WTC11 (cell line): ENCODE results near the gene XDH. TPM values are rescaled to one million over a fixed set of nuclear protein-coding genes. Genes with fewer than 3 reads are reported as not detected.

Experiments
- ATAC-seq: fragments of 200-7000 bp; cut with Tn5 transposase; 2 replicates; pipeline ENCODE4 v1.10.0; 2021; ENCODE audit warnings: mild to moderate bottlenecking, moderate library complexity
- CTCF ChIA-PET: fragments of 300-600 bp; sonication (Branson Sonifier 250); formaldehyde crosslinking; loops from one replicate; lab custom pipeline; 2021; ENCODE audit warnings: antibody characterized with exemption; lab: Charles Lee
- POLR2A ChIA-PET: fragments of 350-600 bp; sonication (Branson Sonifier 250); formaldehyde crosslinking; loops from one replicate; lab custom pipeline; 2021; ENCODE audit warnings: antibody characterized with exemption; lab: Charles Lee
- DNase-seq: peaks from one replicate; pipeline ENCODE4 v3.0.0; 2021; ENCODE audit warnings: low spot score
- H3K27ac Mint-ChIP-seq: 2 replicates; pipeline ENCODE4 v1.8.0; 2021; ENCODE audit warnings: mixed read lengths
- H3K27me3 Mint-ChIP-seq: 2 replicates; pipeline ENCODE4 v1.8.0; 2021; ENCODE audit warnings: low read depth, mild to moderate bottlenecking, moderate library complexity, mixed read lengths
- H3K36me3 Mint-ChIP-seq: 2 replicates; pipeline ENCODE4 v1.8.0; 2021; ENCODE audit warnings: mixed read lengths
- H3K4me1 Mint-ChIP-seq: 2 replicates; pipeline ENCODE4 v1.8.0; 2022; ENCODE audit warnings: mixed read lengths
- H3K4me3 Mint-ChIP-seq: 2 replicates; pipeline ENCODE4 v1.8.0; 2021; ENCODE audit warnings: mild to moderate bottlenecking, moderate library complexity, mixed read lengths
- H3K9me3 Mint-ChIP-seq: 2 replicates; pipeline ENCODE4 v1.8.0; 2021; ENCODE audit warnings: mixed read lengths
- AFF4 ChIP-seq: sonication (generic); formaldehyde crosslinking; IDR thresholded peaks from 2 replicates; pipeline ENCODE4 v1.8.1; 2023; ENCODE audit warnings: mild to moderate bottlenecking, missing genetic modification reagents, borderline replicate concordance
- AR ChIP-seq: fragments of 250-450 bp; sonication (Bioruptor Pico); IDR thresholded peaks from 2 replicates; pipeline ENCODE4 v1.9.0; 2021; ENCODE audit warnings: mild to moderate bottlenecking
- ATF2 ChIP-seq: sonication (generic); formaldehyde crosslinking; IDR thresholded peaks from 2 replicates; pipeline ENCODE4 v1.8.1; 2022; ENCODE audit warnings: low read depth, missing genetic modification reagents, borderline replicate concordance
- CBFB ChIP-seq: sonication (generic); formaldehyde crosslinking; IDR thresholded peaks from 2 replicates; pipeline ENCODE4 v1.8.1; 2022; ENCODE audit warnings: mild to moderate bottlenecking, low read depth, missing genetic modification reagents
- CDX4 ChIP-seq: fragments of 250-450 bp; sonication (Bioruptor Pico); IDR thresholded peaks from 2 replicates; pipeline ENCODE4 v1.9.0; 2021; ENCODE audit warnings: moderate library complexity, mild to moderate bottlenecking, inconsistent platforms, borderline replicate concordance
- ETV6 ChIP-seq: sonication (generic); formaldehyde crosslinking; IDR thresholded peaks from 2 replicates; pipeline ENCODE4 v1.8.1; 2022; ENCODE audit warnings: mild to moderate bottlenecking, missing genetic modification reagents
- FOXP1 ChIP-seq: sonication (generic); formaldehyde crosslinking; IDR thresholded peaks from 2 replicates; pipeline ENCODE4 v1.8.0; 2022; ENCODE audit warnings: missing genetic modification reagents, mild to moderate bottlenecking, moderate library complexity, borderline replicate concordance
- HMGXB4 ChIP-seq: sonication (generic); formaldehyde crosslinking; IDR thresholded peaks from 2 replicates; pipeline ENCODE4 v1.8.1; 2023; ENCODE audit warnings: mild to moderate bottlenecking, moderate library complexity, missing genetic modification reagents
- KAT7 ChIP-seq: sonication (generic); formaldehyde crosslinking; IDR thresholded peaks from 2 replicates; pipeline ENCODE4 v1.8.1; 2023; ENCODE audit warnings: missing genetic modification reagents, mild to moderate bottlenecking, borderline replicate concordance
- NFYB ChIP-seq: sonication (generic); formaldehyde crosslinking; conservative IDR thresholded peaks from 2 replicates; pipeline ENCODE4 v1.8.0; 2022; ENCODE audit warnings: low read depth, missing genetic modification reagents
- NR2C2 ChIP-seq: sonication (generic); formaldehyde crosslinking; IDR thresholded peaks from 2 replicates; pipeline ENCODE4 v1.8.0; 2022; ENCODE audit warnings: mild to moderate bottlenecking, missing genetic modification reagents
- SP1 ChIP-seq: sonication (generic); formaldehyde crosslinking; conservative IDR thresholded peaks from 2 replicates; pipeline ENCODE4 v1.8.1; 2022; ENCODE audit warnings: missing genetic modification reagents
- ZBTB21 ChIP-seq: sonication (generic); formaldehyde crosslinking; IDR thresholded peaks from 2 replicates; pipeline ENCODE4 v1.8.1; 2023; ENCODE audit warnings: mild to moderate bottlenecking, missing genetic modification reagents, borderline replicate concordance
- ZNF512 ChIP-seq: sonication (generic); formaldehyde crosslinking; IDR thresholded peaks from 2 replicates; pipeline ENCODE4 v1.8.1; 2022; ENCODE audit warnings: missing genetic modification reagents, borderline replicate concordance
- total RNA-seq: library from RNA; stranded (reverse); gene quantifications from 3 replicates; pipeline ENCODE4 v1.2.3, GENCODE V29; 2021

XDH gene
- total RNA-seq, 1 experiment from 2014 or later = 3.0 TPM

- TF ChIP-seq ATF2 (CRISPR knock-in tag) = no peak
- TF ChIP-seq NR2C2 (CRISPR knock-in tag) = no peak
Observed at GRCh38 chr2:31347750-31348149, 66.8 kb downstream of the XDH start (continued).

- ChIA-PET POLR2A (no interaction called here), CTCF (interaction anchor here (0.9 to 1.7 kb wide), 2 partner anchors 14 to 113 kb away, joined by 3 to 4 read pairs; partner anchors contain the start of gene EHD3)
- no peak overlapping the region for H3K27ac Mint-ChIP-seq
- no peaks in the 10 kb centered on the region for H3K4me1 Mint-ChIP-seq
- H3K36me3 Mint-ChIP-seq = no peaks in the 10 kb centered on the region
- no peaks in the 10 kb centered on the region for H3K27me3 Mint-ChIP-seq
- no peak overlapping the region for H3K4me3 Mint-ChIP-seq
- no peak for DNase-seq
- no peaks in the 10 kb centered on the region for H3K9me3 Mint-ChIP-seq
- no peak for ATAC-seq
- TF ChIP-seq CDX4 (CRISPR knock-in tag) (no peak), SP1 (no peak), ETV6 (CRISPR knock-in tag) (no peak), HMGXB4 (CRISPR knock-in tag) (no peak), NFYB (CRISPR knock-in tag) (no peak), KAT7 (CRISPR knock-in tag) (no peak), CBFB (no peak), ZNF512 (CRISPR knock-in tag) (no peak), AR (CRISPR knock-in tag) (no peak), FOXP1 (CRISPR knock-in tag) (no peak), AFF4 (CRISPR knock-in tag) (no peak), ZBTB21 (CRISPR knock-in tag) (no peak)
Observed at GRCh38 chr2:31347319-31347718, 67.2 kb downstream of the XDH start.
